HG03565 (cell line): Measurements from ENCODE around the gene SMAP2.

ENCODE experiments used
- ATAC-seq: cut with Tn5 transposase; IDR thresholded peaks from one replicate; pipeline ENCODE4 v1.9.1; 2021; ENCODE audit warnings: mild to moderate bottlenecking, moderate library complexity; ENCODE audit not compliant: unreplicated experiment

The SMAP2 gene

DNA sequence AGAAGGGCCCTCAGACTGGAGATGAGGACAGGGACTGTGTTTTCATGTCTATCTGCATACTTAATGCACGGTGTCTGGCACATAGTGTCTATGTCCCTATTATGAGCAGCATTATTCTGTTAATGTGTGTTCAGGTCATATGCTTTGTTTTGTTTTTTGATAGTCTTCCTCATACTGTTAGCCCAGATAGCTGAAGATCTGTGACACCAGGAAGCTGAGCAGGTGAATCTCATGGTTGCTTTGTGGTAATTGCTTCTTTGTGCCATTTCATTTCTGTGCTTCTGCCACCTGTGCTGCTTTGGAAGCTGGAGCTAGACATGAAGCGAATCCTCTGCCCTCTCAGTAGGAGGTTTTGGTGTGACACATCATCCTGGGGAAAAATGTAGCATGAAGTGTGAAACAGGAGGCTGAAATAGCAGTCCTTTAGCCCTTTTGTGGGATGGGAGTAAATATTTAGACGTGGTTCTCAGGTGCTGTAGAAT is 15.8 kb downstream of the SMAP2 start:
- ATAC-seq, result no peak

DNA sequence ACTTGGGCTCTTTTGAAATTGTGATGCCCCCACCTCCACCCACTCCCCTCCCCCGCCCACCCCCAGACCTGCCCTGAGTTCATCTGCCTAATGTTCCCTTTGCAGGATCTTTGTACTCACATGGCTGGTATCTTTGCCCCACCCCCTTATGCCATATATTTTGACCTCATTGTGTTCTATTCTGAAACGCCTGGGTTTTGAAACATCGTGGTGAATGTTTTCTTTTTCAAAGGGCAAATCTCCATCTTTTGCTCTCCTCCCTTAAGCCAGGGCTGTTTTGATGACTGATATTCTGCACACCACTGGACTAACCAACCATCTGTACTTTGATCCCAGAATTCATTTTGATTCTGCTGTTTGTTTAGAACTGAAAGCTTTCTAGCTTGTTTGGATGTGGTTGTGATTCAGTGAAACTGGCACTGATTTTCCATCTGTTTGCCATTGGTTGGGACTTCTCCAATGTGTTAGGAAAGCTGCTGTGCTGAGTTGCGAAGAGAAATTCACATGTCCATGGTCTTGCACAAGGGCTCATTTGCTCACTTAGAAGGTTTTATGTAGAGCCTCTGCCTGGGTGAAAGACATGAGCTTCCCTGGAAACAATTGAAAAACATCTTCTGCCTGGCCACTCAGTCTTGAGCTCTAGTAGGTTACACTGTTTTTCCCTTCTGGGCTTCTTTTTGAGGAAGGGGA is 16.5 kb downstream of the SMAP2 start:
- ATAC-seq, result no peak

DNA sequence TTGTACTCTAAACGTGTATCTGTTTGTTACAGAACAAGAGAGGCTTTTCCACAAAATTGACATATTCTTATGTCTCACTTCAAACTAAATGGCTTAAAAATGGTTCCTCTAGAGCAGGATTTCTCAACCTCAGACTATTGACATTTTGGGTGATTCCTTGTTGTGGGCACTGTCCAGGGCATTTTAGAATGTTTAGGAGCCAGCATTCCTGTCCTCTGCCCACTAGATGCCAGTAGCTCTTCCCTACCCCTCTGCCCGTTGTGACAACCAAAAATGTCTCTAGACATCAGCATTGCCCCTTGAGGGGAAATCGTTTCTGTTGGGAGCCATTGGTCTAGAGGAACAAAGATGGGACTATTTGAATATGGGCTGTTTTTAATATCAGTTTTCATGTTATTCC is 17.3 kb downstream of the SMAP2 start:
- no peak for ATAC-seq

DNA sequence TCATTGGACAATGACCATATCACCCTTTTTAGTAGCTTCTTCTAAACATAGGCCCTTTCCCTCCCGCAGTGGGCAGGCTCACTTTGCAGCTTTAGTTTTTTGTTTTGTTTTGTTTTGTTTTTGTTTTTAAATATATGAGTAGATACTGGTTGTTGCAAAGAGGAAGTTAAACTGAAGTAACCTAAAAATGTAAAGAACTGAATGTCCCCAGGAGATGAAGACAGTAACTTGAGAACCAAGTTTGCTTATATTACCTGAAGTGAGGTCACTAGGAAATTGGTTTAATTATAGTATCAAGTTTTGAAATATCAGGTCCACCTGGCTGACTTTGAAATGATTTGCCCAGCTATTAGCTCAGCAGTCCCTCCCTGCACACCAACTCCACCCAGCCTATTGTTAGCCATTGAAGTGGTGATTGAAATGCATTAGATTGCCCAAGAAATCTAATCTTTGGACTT is 18.2 kb downstream of the SMAP2 start:
- no peak for ATAC-seq

DNA sequence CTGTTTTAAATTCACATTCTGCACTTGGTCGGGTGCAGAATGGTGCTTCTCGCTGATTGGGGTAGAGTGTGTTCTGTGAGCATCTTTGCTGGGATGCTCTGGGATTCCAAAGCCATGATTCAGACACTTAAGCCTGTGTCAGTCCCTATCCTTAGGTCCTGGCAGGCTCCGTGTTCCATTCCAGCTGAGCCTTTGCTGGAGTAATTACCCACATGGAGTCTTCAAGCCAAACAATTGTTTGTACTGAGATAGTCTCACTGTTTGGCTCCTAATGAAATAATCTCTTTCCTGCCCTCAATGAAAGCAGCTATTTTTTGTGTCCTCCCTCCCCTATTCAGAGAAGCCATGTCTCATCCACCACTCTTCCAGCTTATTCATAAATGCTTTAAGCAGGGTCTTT is 18.7 kb downstream of the SMAP2 start:
- no peak for ATAC-seq

DNA sequence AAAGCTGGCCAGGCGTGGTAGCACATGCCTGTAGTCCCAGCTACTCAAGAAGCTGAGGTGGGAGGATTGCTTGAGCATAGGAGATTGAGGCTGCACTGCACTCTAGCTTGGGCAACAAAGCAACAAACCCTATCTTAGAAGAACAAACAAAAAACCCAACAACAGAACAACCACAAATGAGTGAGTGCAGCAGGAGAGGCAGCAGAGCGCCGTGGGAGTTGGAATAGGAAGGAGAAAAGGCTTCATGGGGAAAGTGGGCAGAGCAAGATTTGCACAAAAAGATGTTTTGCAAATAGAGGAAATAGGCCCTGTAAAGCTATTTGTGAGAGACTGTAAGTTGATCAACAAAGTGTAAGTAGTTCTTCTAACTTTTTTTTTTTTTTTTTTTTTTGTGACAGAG is 19.6 kb downstream of the SMAP2 start:
- no peak for ATAC-seq

DNA sequence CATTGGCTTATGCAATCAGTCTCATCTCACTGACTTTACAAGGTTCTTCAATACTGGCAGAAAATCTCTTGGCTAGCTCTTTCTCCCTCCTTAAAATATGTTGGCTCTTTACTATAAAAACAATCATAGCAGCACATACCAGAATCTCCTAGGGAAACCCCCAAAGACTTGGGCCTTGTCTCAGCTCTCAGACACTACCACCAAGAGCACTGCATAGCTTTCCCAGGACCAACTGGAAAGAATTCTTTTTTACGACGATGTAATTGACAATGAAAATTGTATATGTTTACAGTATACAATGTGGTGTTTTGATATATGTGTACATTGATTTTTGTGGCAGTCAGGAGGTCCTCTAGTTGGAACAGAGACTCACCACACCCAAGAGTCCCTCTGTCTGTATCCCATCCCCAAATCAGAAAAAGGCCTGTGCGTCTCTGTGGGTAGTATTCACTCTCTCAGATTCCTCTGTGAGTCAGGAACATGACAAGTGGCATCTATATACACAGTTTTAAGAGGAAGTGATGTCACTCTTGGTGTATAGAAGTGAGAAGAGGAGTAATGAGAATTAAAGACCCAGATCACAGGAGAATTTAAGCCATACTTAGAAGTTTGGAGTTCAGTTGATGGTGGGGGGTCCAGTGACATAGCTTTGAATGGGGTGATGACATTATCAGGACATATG is 21.1 kb downstream of the SMAP2 start:
- no peak for ATAC-seq

DNA sequence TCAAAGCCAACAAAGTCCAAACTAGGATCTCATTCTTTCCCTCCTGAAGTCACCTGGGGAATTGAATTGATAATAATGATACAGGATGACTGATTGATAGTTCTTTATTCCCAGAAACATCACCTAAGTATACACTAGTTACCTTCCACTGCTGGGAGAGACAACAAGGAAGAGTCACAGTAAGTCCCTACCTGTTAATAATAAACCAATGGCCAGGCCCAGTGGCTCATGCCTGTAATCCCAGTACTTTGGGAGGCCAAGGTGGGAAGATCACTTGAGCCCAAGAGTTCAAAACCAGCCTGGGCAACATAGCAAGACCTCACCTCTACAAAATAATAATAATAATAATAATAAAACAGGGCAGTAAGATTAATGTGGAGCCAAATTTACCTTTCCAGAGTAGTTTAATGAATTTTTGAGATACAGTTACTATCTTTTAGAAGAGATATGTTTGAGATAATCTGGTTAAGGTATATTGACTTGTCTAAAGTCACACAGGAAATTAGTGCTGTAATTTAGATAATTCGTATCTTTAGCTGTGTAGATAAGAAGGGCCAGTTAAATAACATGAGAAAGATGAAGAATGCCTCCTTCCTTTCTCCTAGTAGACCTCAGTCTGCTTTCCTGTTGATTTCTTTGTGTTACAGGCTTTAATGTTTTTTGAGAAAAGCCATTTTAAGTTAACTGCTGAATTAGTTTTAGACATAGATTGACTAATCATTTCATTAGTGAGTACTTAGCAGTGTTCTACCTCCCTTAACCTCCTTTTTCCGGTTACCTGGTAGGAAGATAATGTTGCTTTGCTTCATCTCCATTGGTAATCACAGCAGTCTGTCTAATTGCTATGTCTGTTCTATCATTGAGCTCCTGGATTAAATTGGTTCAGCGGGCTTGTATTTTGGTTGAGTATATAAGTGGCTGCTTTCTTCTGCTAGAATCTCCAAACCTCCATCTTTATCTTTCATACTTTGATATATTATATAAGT is 22.0 kb downstream of the SMAP2 start:
- ATAC-seq, result no peak

DNA sequence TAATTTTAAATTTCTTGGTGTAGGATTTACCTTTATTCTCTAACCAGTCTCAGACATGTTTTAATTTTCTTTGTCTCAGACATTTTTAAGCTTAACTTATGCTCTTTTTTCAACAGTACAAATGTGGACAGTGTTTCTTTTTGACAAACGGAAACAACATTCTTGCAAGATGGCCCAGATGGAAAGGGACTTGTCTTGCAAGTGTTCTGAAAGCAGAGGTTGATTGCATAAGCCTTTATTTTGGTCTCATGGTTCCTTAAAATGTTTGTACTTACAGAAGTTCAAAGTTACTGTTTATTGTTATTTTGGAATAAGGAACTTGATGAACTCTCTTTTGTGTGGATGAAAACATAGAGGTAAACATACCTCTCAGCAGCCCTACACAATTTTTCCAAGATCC is 22.9 kb downstream of the SMAP2 start:
- ATAC-seq, result no peak

DNA sequence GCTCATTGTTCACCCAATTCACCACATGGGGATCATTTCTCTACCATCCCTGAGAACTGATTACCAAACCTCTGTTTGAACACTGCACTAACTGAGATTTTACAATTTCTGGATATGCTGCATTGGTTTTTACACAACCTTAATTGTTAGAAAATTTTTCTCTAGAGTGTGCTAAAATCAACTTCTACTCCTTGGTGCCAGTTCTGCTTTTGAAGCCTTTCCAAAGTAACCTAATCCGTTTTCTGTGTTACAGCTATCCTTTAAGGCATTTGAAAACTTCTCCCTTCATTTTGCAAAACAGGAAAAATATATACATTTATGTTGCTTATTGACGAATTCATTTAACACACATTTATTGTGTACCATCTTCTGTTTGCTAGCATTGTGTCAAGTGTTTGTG is 23.7 kb downstream of the SMAP2 start:
- ATAC-seq, result no peak

DNA sequence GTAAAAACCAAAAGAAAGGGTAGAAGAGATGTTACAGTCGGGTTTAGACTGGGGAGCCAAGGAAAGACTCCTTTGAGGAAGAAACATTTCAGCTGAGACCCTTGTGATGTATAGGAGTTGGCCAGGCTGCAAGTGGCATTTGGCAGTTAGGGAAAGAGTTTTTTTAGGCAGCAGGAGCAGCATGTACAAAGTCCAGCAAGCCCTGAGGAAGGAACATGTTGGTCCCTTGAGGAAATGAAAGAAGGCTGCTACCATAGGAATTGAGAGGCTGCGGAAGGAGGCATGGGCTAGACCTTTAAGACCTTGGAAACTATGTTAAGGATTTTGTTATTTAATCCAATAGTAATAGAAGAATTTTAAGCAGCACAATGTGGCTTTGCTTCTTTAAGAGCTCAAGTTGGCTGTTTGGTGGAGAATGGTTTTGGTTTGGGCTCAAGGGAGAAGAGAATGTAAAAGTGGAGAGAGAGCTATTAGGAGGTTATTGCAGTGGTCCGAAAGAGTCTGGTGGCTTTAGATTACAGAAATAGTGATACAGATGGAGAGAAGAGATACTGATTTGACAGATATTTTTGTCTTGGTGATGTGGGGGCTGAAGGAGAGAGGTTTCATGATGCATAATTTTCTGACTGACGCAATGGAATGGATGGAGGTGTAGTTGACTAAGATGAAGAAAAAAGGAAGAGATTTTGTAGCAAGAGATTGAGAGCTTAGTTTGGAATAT is 26.6 kb downstream of the SMAP2 start:
- ATAC-seq, result peak; percentile 67

DNA sequence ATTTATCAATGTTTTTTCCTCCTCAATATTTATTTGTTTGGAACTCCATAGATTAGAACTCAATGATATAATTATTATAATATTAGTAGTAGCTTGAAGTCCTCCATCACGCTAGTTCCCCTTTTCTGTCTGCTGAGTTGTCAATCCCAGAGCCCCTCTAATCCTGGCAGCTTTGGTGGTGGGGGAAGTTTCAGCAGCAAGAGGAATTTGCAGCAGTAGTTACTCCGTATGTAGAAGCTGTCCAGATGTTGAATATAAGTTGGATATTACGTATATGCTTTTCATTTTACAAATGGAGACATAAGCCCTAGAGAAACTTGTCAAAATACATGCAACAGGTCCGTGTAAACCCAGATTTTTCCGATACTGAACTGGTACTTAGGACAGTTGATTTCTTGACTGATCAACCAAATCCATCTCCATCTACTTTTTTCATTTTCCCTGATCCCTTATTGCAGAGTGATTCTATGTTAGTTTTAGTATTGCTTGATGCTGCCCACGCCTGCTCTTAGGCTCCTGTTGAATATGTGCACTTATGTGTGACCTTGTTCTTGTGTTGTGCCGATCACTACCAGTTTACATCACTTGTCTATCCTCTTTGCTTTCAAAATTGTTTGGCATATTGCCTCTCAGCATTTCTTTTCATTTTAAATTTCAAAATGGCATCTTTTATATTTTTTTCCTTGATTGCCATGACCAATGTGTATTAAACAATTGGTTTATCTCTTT is 28.1 kb downstream of the SMAP2 start:
- no peak for ATAC-seq

DNA sequence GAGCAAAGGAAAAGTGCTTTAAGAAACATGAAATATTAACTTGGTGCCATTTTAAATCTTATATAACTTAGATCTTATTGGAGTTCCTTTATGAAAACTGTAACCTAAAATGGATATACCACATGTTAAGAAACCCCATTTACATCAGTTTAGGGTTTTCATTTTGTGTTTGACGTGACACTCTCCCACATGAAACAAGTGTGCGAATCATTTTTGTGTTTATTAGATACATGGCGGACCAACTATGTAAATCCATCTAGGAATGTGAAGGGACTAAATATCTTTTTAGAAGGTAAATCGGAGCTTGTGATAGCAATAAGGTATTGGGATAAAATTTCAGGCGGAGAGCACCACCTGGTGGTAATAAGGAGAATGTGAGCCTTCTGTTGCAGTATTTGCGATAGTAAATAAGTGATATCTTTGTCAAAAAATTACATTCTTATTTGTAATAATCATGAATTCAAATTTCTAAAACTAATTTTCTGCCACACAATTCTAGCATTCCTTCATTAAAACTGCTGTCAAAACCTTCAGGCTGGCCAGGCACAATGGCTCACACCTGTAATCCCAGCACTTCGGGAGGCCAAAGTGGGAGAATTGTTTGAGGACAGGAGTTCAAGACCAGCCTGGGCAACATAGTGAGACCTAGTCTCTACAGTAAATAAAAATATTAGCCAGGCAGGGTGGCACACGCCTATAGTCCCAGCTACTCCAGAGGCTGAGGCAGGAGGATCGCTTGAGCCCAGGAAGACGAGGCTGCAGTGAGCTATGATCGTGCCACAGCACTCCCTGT is 31.3 kb downstream of the SMAP2 start:
- ATAC-seq, result no peak

DNA sequence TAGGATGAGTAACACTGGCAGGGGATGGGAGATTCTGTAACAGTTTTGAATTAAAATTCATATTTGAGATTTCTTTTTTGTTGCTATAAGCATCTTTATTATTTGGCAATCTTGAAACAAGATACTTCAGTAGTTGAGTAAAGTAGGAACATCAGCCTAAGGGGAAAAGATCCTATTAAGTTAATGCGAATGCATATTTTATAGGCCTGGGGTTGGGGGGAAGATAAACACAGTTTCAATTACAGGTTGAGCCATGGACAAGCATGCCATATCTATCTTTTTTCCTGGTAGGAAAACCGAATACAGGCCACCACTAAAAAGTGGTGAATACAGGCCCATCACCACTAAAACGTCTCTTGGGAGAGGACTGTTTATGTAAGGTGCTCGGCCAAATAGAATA is 32.3 kb downstream of the SMAP2 start:
- no peak for ATAC-seq

DNA sequence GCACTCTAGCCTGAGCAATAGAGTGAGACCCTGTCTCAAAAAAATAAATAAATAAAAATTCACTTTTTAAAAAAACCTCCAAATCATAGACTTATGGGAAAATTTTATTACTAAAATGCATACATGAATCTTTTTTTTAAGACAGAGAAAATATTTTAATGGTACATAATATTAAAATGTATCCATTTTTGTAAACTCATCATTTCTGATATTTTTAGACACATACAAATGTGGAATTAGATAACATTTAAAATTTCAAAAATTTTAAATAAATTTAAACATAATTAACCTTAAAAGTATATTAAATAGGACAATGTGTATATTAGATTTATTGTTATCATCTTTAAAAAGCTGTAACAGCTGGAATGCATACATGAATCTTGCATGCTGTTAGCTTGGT is 33.9 kb downstream of the SMAP2 start:
- ATAC-seq, result no peak

DNA sequence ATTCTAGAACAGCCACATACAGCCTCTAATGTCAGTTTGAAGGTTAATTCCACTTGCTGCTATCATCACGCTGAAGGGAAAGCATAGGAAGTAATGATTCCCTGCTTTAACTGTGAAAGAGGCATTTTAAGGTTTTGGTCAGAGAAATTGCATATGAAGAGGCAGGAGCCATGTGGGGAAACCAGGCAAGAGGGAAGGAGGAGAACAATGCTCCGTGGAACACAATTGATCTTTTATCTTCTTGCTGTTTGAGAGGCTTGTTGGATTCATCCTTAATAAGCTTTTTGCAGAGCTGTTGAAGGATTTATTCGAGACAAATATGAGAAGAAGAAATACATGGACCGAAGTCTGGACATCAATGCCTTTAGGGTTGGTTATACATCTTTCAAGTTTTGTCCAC is 35.9 kb downstream of the SMAP2 start:
- no peak for ATAC-seq

DNA sequence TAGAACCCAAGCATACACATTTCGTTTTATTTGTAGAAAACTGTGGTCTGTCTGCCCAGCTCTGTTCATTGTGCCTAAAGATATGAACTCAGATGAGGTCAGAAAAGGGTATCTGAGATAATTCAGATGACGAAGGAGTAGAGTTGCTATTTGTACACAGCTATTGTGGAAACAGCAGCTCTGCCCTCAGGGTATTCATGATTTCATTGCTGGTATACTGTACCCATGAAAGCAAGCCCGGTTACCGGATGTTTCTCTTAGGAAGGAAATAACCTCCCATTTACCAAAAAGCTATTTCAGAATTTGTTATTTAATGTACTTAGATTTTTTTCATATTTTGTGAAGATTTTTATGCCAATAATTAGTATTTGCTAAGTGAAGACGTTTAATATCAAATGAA is 37.8 kb downstream of the SMAP2 start:
- no peak for ATAC-seq

DNA sequence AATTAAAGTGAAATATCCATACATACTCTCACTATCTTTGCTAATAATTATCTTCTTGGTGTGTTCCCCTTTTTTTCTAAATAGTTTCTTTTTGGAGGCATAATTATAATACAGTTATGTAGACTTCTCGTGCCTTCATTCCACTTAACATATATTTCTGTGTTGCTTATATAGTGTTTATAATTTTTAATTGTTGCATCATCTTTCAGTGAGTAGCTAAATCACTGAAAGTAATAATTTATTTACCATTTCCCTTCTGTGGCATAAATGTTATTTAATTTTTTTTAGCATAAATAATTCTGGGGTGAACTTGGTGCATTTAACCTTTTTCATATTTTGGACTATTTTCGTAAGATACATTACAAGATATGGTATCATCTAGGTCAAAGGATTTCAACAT is 38.3 kb downstream of the SMAP2 start:
- no peak for ATAC-seq

DNA sequence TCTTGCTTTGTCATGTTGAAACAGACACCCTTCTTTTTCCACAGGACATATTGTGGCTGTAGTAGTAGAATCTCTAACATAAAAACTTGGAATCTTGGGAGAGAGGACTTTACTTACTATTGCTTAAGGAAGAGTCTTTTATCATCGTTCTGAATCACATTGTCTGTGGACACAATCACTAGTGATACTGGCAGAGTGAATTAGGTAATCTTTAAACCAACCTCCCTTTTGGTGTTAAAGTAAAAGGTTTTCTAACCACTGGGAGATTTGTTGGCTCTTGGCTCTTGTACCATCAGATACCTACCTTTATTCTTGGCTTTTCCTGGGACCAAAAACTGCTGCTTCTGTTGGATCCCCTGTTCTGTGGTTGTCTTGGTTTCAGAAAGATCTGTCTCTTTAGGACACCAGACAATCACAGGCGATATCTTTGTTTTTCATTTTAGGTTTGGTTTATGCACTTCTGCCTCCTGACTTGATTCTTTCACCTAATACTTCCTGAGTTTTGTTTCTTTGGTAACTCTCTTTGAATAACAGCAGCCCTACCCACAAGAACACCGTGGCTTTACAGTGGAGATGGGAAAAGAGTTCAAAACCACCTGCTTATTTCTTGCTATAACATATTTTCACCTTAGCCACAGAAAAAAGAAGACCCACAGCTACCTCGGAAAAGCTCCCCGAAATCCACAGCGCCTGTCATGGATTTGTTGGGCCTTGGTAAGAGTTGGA is 40.2 kb downstream of the SMAP2 start:
- no peak for ATAC-seq
